RPMI8226 (cell line): ENCODE data around the gene NBPF1.
A peak's percentile ranks its signal among the peaks of the same experiment; 100 is the strongest.
"Not testable (repeated sequence)": the region's sequence is repeated elsewhere in the genome, so short reads cannot be mapped to it uniquely, and the experiment has no call there.

Source experiments
- DNase-seq: peaks from one replicate; pipeline ENCODE4 v3.0.0-alpha.2; 2015

NBPF1 gene

DNA sequence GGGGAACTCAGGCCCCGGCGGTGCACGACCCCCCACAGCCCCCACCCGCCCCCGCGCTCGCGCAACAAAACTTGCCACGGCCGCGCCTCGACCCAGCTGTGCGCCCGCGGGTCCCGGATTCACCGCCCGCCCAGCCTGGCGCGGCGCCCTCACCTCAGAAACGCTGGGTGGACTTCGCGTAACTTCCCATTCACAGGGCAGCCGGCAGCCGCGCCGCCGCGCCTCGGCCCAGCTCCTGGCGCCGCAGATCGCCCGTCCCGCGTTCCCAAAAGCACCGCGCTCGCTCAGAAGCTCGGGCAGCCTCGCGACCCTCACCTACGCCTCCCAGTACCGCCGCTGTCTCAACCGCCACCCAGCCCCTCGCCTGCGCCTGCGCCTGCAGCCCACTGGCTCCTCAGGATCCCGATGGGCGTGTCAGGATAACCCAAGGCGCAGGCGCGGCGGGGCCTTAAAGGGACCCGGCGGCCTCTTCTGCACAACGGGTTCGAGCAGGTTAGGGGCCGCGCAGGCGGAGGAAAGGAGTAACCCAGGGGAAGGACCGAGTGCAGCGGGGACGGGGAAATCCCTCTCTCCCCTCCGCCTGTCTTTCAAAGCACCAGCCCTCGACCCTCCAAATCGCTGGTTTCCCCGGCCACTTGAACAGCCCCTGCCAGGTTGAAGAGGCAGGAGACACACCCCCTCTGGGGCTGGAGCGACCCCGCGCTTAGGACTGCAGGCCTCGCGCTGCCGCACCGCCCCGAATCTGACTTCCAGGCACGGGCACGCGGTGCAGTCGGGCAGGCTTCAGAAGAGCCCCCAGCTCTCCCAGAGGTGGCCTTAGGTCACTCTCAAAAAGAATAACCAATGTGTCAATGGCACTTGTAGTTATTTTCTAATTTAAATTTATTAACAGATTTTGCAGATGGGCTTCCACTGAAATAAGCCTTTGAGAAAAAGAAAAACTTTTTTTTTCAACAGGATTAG, at the start of gene NBPF1:
TSS of gene NBPF1 (minus strand) at position 380 of the 963 bp plus-strand sequence.
- DNase-seq = peak; percentile 99

DNA sequence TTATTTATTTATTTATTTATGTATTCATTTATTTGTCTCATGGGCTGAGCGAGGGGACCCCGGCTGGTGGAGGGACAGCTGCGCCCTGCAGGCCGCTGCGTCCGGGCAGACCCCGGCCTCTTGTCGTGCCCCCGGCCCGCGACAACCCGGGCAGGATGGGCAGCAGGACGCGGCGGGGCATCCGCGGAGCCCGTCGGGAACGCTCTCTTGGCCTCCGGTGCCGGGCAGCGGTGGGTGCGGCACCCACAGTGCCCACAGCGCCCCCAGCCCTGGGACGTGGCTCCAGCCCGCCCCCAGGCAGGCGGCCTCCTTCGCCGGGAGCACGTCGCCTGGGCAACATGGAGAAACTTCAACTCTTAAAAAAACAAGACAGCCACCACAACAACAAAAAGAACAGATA, 44.9 kb upstream of the NBPF1 start:
- DNase-seq = not testable (repeated sequence)

DNA sequence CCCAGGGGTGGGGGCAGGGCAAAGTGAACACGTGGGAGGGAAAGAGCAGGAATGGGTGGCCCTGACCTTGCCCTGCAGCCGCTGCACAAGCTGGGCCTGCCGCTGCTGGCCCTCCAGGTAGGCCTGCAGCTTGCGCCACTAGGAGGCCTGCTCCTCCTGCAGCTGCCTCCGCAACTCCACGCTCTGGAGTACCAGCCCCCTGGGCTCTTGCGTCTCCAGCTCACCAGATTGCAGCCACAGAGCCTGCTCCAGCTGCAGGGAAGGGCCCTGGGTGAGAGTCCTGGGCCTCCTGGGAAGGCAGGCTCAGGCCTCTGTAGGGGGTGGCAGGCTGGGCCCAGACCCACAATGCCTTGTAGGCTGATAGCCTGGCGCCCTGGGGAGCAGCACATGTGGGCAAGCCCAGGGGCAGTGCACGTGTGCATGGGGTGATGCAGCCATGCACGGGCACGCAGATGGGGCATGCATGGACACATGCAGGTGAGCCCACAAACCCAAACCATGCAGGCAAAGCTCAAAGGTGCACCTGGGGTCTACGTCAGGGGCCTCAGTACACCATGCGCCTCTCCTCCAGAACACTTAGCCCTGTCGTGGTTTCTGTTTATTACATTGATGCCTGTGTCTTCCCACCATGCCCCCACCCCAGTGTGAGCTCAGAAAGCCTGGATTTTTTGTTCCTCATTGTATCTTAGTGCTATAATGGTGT, 43.8 kb upstream of the NBPF1 start:
- not testable (repeated sequence) for DNase-seq

DNA sequence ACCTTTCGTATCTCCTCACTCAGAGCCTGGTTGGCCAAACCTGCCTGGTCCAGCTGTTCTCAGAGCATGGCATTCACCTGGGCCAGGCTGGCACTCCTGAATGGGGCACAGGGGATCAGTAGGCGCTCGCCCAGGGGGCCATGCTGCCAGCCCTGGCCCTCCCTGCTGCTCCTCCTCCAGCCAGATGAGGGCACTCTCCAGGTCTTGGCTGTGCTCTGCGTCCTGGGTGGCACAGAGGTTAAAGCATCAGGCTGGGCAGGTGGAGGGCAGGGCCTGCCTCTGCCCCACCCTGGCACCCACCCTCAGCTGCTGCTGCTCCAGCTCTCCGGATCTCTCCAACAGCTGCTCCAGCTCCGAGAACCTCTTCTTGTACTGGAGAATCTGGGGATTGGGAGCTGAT, 43.2 kb upstream of the NBPF1 start:
- DNase-seq = not testable (repeated sequence)

DNA sequence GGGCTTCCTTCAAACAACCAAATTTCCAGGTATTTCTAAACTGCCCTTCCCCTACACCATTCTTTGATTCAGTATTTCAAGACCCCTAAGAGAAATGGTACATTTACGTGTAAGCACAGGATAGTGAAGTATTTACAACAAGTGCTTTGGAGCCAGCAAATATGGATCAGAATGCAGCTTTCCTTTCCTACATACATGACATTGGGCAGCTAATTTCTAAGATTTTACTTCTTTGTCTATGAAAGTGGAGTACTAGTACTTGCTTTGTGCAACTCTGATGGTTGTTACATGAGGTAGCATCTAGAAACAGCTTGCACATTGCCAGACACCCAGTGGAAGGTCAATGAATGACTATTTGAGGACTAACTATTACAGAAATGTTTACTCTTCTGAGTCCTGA, 38.2 kb upstream of the NBPF1 start:
- not testable (repeated sequence) for DNase-seq

DNA sequence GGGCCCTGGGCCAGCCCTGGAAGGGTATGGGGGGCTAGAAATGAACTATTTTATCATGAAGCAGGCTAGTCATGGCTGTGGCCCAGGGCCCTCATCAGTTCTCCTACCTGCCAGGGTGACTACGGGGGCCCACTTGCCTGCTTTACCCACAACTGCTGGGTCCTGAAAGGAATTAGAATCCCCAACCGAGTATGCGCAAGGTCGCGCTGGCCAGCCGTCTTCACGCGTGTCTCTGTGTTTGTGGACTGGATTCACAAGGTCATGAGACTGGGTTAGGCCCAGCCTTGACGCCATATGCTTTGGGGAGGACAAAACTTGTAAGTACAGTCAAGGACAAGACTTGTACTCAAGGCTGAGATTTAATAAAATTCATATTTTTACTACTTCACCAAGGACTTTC, 36.6 kb upstream of the NBPF1 start:
- not testable (repeated sequence) for DNase-seq

DNA sequence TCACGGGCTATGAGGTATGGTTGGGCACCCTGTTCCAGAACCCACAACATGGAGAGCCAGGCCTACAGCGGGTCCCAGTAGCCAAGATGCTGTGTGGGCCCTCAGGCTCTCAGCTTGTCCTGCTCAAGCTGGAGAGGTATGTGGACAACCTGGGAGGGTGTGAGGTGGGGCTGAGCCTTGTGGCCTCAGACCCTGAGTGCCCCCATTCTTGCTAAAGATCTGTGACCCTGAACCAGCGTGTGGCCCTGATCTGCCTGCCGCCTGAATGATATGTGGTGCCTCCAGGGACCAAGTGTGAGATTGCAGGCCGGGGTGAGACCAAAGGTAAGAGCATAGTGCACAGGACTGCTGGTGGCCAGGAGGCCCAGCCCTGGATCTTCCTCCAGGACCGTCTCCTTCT, 36.0 kb upstream of the NBPF1 start:
- DNase-seq = not testable (repeated sequence)

DNA sequence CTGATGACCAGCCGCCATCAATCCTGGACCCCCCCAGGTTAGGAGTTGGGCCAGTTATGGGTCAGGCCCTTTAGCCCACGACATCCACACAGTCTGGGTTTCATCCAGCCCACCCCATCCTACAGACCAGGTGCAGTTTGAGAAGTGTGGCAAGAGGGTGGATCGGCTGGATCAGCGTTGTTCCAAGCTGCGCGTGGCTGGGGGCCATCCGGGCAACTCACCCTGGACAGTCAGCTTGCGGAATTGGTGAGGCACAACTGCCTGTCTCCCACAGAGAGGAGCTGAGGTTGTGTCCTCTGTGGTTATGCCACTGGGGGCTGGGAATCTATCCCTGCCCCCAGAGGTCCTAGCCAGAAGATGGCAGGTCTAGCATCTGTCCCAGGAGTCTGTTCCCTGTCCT, 35.4 kb upstream of the NBPF1 start:
- DNase-seq = not testable (repeated sequence)

DNA sequence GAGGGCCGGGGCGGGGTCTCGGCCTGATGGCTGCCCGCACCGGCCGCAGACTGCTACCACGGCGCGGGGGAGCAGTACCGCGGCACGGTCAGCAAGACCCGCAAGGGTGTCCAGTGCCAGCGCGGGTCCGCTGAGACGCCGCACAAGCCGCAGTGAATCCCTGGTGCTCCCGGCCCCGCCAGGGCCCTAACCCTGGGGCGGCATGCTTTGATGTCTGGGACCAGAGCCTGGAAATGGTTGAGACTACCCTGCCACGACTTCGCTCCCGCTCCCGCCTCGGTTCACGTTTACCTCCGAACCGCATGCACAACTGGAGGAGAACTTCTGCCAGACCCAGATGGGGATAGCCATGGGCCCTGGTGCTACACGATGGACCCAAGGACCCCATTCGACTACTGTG, 34.9 kb upstream of the NBPF1 start:
- not testable (repeated sequence) for DNase-seq

DNA sequence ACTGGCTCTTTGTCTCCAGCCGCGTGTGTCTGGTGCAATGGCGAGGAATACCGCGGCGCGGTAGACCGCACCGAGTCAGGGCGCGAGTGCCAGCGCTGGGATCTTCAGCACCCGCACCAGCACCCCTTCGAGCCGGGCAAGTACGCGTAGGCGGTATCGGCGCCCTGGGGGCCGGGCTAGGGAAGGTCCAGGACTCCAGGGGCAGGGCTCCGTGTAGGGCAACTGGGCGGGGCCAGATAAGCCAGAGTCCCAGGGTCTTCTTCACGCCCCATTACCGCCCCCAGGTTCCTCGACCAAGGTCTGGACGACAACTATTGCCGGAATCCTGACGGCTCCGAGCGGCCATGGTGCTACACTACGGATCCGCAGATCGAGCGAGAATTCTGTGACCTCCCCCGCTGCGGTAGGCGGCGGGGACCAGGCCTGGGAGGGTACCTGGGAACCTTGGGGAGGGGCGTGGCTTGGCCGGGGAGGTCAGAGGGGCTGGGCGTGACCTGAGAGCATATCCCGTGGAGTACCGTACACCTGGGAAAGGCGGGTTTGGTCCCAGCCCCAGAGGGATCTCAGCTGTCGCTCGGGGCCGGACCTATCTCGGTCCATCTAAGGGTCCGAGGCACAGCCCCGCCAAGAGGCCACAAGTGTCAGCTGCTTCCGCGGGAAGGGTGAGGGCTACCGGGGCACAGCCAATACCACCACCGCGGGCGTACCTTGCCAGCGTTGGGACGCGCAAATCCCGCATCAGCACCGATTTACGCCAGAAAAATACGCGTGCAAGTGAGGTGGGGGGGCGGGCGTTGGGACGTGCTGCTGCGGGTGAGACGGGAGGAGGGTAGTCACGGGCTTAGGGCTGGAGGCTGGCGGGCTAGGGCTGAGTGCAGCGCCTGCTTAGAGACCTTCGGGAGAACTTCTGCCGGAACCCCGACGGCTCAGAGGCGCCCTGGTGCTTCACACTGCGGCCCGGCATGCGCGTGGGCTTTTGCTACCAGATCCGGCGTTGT, 34.1 kb upstream of the NBPF1 start:
- DNase-seq = not testable (repeated sequence)

DNA sequence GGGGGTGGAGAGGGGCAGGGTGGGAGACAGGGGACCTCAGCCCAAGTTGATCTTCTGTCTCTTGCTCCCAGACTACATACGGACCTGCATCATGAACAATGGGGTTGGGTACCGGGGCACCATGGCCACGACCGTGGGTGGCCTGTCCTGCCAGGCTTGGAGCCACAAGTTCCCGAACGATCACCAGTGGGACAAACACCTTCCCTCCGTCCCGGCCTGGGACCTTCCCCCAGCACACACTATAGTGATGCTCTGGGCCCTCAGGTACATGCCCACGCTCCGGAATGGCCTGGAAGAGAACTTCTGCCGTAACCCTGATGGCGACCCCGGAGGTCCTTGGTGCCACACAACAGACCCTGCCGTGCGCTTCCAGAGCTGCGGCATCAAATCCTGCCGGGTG, 33.4 kb upstream of the NBPF1 start:
- not testable (repeated sequence) for DNase-seq

DNA sequence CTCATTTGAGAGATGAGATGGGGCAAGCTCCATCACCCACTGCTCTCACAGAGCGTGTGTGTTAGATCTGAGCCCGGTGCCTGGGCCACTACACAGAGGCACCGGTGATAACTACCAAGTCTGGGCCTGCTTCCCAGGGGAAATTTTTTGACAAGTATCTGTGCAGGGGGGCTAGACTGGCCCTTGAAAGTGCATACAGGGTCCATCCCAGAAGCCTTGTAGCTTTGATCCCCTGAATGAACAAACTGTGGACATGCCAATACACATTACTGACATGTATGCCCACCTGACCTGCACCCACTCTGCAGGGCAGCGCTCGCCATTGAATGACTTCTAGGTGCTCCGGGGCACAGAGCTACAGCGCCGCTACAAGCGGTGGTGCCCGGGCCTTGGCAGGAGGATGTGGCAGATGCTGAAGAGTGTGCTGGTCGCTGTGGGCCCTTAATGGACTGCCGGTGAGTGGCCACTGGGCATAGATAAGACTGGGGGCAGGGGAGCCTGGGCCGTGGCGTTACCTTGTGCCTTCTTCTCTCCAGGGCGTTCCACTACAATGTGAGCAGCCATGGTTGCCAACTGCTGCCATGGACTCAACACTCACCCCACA, 32.8 kb upstream of the NBPF1 start:
- DNase-seq = not testable (repeated sequence)

DNA sequence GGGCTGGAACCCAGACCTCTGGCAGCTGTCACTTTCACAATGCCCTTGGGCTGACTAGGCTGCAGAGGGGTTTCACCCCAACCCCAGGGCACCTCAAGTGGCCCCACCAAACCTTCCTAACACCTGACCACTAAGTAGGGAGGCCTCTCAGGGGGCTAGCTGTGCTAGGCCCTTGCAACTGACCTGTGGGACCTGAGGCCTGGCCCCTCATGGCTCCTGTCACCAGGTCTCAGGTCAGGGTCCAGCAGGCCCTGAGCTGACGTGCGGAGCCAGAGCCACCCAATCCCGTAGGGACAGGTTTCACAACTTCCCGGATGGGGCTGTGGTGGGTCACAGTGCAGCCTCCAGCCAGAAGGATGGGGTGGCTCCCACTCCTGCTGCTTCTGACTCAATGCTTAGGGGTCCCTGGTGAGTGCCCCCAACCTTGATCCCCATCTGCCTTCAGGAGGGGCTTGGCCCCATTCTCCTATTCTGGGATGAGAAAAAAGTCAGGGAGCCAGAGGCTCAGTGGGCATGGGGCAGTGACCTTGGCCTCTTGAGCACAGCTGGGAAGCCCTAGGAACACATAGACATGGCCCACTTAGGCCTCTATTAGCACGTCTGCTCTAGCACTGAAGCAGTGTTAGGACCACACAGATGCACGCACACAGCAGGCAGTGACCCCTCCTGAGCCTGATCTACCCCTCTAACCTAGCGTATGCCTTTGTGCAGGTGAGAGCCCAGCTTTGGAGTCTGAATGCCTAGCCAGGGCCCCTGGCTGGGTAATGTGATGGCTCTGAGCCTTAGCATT, 32.1 kb upstream of the NBPF1 start:
- DNase-seq = not testable (repeated sequence)

DNA sequence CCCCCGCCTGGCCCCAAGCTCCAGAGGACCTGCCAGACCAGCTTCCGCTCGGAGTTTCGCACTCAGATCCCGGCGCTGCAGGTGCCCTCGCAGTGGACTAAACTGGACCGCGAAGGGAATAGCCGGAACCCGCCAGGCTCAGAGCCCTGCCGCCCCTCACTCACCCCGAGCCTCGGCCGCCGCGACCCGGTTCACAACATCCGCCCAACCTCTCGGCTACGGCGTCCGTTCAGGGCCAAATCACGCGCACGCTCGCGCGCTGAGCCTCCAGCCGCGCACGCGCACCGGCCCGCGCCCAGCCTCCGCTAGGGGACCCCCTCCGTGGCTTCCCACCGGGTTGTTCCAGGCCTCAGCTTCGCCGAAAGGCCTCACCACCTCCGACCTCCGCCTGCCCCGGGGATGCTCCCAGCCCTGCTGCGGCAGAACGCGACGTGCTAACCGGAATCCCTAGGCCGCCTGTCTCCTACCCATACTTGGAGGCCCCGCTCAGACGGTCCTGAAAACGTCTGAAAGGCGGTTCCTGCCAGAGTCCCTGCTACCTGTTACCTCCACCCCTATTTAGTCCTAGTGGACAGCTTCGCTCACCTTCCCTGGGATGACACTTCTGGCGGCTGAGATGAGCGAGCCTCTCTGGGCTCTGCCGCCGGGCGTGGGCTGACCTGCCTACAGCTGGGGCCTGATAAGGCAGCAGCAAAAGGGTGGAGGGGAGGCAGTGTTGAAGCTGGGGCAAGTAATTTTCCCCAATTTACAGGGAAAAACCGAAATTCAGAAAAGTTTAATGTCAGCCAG, 31.3 kb upstream of the NBPF1 start:
- peak; percentile 100 for DNase-seq

DNA sequence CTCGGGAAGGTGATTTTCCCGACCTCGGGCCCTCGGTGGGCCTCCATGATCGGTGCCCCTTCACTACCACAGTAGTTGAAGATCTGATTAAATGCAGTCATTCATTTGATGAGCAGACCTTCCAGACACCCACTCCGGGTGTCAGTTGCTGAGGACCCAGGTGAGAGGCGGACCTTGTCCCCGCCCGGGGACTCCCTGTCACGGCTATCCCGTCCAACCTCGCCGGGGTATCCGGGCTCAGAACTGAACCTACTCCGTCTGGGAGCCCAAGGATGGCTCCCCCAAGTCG, 30.8 kb upstream of the NBPF1 start:
- DNase-seq = no peak

DNA sequence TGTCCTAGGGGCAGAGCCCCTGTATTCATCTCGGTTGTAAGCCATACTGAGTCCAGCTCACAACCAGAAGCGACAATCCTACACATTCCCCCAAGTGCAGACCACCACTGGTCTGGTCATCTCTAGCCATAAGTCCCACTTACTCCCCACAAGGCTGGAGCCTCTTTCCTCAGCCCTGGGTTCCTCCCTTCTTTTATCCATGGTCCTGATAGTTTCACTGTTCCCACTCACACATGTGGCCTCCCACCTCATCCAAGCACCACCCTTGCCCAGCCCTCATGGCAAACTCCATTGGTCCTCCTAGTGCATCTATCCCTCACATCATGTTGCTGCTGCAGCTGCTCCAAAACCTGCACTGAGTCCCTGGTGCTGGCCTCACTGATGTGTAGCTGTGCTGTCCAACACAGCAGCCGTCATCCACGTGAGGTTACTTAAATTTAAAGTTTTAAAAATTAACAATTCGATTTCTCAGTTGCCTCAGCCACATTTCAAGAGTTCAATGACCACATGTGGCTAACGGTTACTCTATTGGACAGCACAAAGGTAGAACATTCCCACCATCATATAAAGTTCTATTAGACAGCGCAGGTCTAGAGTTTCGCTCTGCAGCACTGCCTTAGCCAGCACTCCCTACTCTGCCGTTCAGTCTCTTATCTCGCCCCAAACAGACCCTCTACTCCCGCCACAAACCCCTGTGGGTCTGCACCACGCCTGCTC, 30.3 kb upstream of the NBPF1 start:
- DNase-seq = peak; percentile 51

DNA sequence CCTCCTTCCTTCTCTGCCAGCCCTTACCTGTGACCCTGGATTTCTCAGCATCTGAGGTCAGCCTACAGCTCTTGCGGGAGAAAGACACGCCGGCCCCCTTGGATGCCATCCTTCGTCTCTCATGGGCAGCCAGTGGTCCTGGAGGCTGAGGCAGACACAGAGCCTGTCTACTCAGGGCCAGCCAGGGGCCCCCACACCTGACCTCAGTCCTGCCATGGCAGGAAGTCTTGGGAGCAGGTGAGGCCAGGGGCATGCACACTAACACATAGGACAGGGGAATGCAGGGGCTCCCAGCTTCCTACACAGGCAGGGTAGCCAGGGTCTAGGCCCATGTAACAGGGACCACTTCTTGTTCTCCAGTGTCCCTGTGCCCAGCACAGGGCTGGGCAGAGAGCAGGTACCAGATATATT, 29.6 kb upstream of the NBPF1 start:
- not testable (repeated sequence) for DNase-seq

DNA sequence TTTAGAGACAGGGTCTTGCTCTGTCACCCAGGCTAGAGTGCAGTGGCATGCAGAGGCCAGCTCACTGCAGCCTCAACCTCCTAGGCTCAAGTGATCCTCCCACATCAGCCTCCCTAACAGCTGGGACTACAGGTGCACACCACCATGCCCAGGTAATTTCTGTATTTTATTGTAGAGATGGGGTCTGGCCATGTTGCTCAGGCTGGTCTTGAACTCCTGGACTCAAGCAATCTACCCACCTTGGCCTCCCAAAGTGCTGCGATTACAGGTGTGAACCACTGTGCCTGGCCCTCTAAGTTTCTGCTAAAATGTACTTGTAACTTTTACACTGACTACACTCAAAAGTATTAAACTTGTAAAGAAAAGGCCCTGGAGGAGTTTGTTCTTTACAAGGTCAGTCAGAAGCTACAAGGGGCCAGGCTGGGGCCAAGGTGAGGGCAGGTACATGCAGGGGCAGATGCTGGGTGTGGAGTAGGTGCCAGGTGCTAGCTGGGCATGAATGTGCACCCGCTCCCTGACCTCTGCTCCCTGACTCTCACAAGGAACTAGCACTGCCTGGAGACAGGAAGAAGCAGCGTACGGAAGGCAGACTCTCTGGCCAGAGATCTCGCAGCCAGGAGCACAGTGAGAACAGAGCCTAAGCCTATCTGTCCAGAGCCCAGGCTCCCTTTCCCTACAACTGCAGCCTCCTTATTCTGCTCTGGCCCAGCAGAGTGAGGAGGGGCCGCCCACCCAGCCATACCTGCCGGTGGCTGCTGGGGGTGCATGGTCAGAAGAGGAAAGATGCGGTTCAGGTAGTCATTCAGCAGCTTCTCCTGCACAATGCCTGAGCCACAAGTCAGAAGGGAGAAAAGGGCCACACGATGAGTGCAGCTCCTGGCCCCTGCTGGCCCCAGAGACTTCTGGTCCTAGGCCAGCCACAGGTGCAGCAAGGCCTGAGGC, 28.9 kb upstream of the NBPF1 start:
- DNase-seq = not testable (repeated sequence)
